Progenitor cell of endocrine pancreas (in vitro differentiated cells): ENCODE measurements around the gene RPGRIP1. TPM values are rescaled to one million over a fixed set of nuclear protein-coding genes. Genes with fewer than 3 reads are reported as not detected.

Source experiments
- DNase-seq: peaks from one replicate; pipeline ENCODE4 v3.0.0; 2021; ENCODE audit warnings: low spot score; ENCODE audit not compliant: unreplicated experiment
- H3K27ac Mint-ChIP-seq: 2 replicates; pipeline ENCODE4 v1.8.0; 2021; ENCODE audit warnings: mild to moderate bottlenecking, moderate library complexity, mixed read lengths
- H3K27me3 Mint-ChIP-seq: 2 replicates; pipeline ENCODE4 v1.8.0; 2021; ENCODE audit warnings: mixed read lengths
- H3K36me3 Mint-ChIP-seq: 2 replicates; pipeline ENCODE4 v1.8.0; 2022; ENCODE audit warnings: mixed read lengths; ENCODE audit not compliant: insufficient read depth
- H3K4me1 Mint-ChIP-seq: 2 replicates; pipeline ENCODE4 v1.8.0; 2021; ENCODE audit warnings: low read depth, mixed read lengths
- H3K4me3 Mint-ChIP-seq: 2 replicates; pipeline ENCODE4 v1.8.0; 2021; ENCODE audit warnings: low read depth, mild to moderate bottlenecking, moderate library complexity, mixed read lengths
- H3K9me3 Mint-ChIP-seq: 2 replicates; pipeline ENCODE4 v1.8.0; 2021; ENCODE audit warnings: low read depth, mixed read lengths
- total RNA-seq: library from RNA; stranded (reverse); gene quantifications from 2 replicates; pipeline ENCODE4 v1.2.1, GENCODE V29; 2021
- TF ChIP-seq, protein P1 (sequence below): fragments of 200-600 bp; sonication (generic); IDR thresholded peaks from one replicate; pipeline ENCODE4 v1.5.0; 2021; ENCODE audit warnings: antibody characterized with exemption, mild to moderate bottlenecking; ENCODE audit not compliant: unreplicated experiment

Gene RPGRIP1
- total RNA-seq, 1 donor from 2014 or later = 0.19 TPM

DNA sequence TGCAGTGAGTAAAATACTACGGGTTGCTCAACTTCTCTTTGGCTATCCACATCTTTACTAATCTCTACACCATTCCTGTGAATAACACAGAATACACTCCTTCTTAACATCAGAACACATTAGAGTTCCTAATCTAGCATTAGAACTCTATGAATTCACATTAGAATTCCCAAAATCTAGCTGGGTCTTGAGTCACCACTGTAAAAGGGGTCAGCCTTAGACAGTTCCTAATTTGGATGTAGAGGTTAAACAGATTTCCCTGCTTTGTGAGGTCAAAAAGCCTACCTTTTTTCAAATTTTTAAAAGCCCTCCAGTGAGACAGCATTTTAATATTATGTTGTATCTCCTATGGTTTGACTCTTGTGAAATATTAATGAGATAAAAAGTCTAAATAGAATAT lies 18.1 kb upstream of the RPGRIP1 start:
- H3K9me3 Mint-ChIP-seq = no peaks in the 10 kb centered on the region
- TF ChIP-seq, protein P1, sequence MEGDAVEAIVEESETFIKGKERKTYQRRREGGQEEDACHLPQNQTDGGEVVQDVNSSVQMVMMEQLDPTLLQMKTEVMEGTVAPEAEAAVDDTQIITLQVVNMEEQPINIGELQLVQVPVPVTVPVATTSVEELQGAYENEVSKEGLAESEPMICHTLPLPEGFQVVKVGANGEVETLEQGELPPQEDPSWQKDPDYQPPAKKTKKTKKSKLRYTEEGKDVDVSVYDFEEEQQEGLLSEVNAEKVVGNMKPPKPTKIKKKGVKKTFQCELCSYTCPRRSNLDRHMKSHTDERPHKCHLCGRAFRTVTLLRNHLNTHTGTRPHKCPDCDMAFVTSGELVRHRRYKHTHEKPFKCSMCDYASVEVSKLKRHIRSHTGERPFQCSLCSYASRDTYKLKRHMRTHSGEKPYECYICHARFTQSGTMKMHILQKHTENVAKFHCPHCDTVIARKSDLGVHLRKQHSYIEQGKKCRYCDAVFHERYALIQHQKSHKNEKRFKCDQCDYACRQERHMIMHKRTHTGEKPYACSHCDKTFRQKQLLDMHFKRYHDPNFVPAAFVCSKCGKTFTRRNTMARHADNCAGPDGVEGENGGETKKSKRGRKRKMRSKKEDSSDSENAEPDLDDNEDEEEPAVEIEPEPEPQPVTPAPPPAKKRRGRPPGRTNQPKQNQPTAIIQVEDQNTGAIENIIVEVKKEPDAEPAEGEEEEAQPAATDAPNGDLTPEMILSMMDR = no peak
- peaks cover 55% of the 10 kb centered on the region for H3K36me3 Mint-ChIP-seq
- H3K27me3 Mint-ChIP-seq = no peaks in the 10 kb centered on the region
- no peak overlapping the region for H3K4me3 Mint-ChIP-seq
- DNase-seq = no peak
- H3K27ac Mint-ChIP-seq = peak overlapping the region; percentile 87
- peaks cover 58% of the 10 kb centered on the region for H3K4me1 Mint-ChIP-seq

DNA sequence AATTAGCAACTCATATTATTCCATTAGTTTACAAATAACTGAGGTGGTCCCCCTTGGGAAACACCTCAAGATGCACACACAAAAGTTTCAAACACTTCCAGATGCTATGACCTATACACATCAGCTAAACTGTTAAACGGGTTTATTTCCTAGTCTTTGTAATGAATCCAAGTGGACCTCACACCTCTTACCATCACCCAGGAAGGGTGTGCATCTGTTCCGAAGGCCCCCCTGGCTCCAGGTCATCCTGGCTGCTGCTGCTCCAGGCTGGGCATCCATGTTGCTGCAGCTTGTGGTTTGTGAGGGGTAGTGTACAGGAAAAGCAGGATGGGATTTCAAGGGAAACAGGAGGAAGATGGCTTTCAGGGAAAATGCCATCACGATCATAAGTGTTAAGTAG lies 17.5 kb upstream of the RPGRIP1 start:
- Mint-ChIP-seq H3K4me1 (peaks cover 56% of the 10 kb centered on the region), H3K4me3 (peak overlapping the region; percentile 42), H3K27me3 (no peaks in the 10 kb centered on the region), H3K36me3 (peaks cover 55% of the 10 kb centered on the region), H3K9me3 (no peaks in the 10 kb centered on the region), H3K27ac (peak overlapping the region; percentile 87)
- TF ChIP-seq, protein P1 = no peak
- DNase-seq = no peak

DNA sequence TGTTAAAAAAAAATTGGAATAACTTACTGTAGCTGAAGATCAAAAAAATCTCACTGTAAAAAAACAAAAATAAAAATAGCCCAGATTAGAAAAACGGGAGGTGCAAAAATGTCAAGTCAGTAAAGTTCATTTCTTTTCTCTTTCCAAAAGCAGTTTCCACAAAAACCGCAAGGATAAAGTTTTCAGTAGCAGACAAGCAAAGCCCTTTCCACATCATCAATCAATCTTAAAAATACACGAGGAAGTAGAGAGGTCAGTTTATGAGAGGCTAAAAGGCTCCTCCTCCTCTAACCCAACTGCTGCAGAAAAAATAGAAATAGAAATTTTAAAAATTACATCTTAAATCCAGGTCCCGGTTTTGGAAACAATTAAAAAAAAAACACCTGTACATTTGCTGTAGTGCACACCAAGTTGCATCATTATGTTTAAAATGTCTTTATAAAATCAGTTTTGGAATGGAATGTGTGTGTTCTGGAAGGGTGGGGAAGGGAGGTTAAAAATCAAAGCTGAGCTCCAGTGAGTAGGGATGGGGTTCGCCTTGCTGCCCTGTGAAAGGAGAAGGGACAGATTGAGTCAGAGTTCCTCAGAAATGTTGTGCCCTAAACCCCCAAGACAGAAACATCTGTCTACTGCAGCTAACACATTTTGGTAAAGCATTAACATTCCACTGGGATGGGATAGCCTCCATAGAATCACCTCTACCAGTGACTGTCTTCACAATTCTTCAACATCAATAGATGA lies 16.4 kb upstream of the RPGRIP1 start:
- H3K4me3 Mint-ChIP-seq = peak overlapping the region; percentile 0
- peak overlapping the region; percentile 81 for H3K27ac Mint-ChIP-seq
- no peaks in the 10 kb centered on the region for H3K9me3 Mint-ChIP-seq
- TF ChIP-seq, protein P1 = no peak
- DNase-seq = no peak
- no peaks in the 10 kb centered on the region for H3K27me3 Mint-ChIP-seq
- H3K4me1 Mint-ChIP-seq = peaks cover 56% of the 10 kb centered on the region
- H3K36me3 Mint-ChIP-seq = peaks cover 60% of the 10 kb centered on the region

DNA sequence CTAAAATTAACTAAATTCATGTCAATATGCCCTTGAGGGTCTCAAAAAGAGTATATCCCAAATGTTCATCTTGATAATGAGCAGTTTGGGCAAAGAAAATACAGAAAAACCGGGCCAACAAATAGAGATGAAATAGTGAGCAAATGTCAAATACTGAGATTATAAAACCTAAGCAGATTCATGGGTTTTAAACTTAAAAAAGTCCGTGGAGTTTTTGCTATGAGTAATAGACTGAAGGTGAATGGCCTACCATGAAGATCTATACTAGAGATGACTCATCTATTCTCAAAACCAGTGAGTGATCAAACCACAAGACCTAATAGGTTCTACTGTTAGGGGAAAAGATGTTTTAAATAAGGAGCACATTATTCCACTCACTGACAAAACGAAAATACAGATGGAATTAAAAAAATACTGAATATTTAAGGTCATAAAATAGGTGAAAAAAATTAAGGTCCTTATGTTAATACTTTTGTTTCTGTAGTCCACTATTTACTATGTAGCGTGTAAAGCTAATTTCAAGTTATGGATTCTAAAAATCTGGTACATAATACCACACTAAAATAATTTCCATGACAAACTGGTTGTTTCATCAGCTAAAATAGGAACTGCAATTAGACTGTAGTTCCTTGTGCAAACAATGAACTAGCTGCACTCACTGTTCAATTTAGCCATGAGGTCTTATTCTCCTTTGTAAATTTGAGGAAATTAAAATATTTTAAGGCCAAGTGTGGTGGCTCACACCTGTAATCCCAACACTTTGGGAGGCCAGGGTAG lies 15.7 kb upstream of the RPGRIP1 start:
- Mint-ChIP-seq H3K36me3 (peaks cover 54% of the 10 kb centered on the region), H3K4me1 (peaks cover 48% of the 10 kb centered on the region)

DNA sequence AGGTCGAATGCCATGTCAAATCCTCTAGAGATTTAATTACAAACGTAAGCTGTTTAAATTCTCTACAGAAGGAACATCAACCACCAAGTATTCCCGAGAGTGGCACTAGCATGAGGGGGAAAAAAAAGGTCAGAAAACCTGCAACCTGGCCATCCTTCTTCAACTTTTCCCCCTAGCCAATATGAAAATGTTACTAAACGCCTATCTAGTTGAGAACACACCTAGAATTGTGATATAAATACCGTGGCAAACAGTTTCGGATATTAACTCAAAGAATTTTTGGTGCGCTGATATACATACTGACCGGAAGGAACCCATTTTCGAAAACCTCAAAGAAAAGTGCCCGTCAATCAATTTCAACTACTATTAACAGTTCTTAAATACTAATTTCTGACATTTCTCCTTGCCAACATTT lies 12.4 kb upstream of the RPGRIP1 start:
- H3K4me3 Mint-ChIP-seq = peak overlapping the region; percentile 100
- no peaks in the 10 kb centered on the region for H3K27me3 Mint-ChIP-seq
- no peak for DNase-seq
- H3K4me1 Mint-ChIP-seq = peaks cover 43% of the 10 kb centered on the region
- H3K27ac Mint-ChIP-seq = peak overlapping the region; percentile 100
- peaks cover 39% of the 10 kb centered on the region for H3K36me3 Mint-ChIP-seq
- H3K9me3 Mint-ChIP-seq = no peaks in the 10 kb centered on the region
- TF ChIP-seq, protein P1 = no peak

More for the DNA sequence above, 15.7 kb upstream of the RPGRIP1 start:
- peak overlapping the region; percentile 81 for H3K27ac Mint-ChIP-seq
- H3K9me3 Mint-ChIP-seq = no peaks in the 10 kb centered on the region
- peak overlapping the region; percentile 100 for H3K4me3 Mint-ChIP-seq
- H3K27me3 Mint-ChIP-seq = no peaks in the 10 kb centered on the region
- no peak for DNase-seq
- TF ChIP-seq, protein P1 = no peak
